Neuronal stem cell (in vitro differentiated cells): Measurements from ENCODE around the gene RND3.

ENCODE experiments used
- DNase-seq: peaks from one replicate; pipeline ENCODE4 v3.0.0-alpha.2; 2013; ENCODE audit warnings: low spot score
- H2AFZ ChIP-seq: one replicate; pipeline ENCODE4 v1.6.1; 2013; ENCODE audit warnings: mild to moderate bottlenecking, low read length, inconsistent platforms
- H2AK5ac ChIP-seq: 2 replicates; pipeline ENCODE4 v1.6.1; 2013; ENCODE audit warnings: low read depth, mild to moderate bottlenecking, inconsistent platforms, low read length, moderate library complexity, mixed read lengths
- H2BK120ac ChIP-seq: 2 replicates; pipeline ENCODE4 v1.6.1; 2013; ENCODE audit warnings: low read depth, mild to moderate bottlenecking, inconsistent platforms, low read length, moderate library complexity, mixed read lengths
- H2BK12ac ChIP-seq: one replicate; pipeline ENCODE4 v1.6.1; 2013; ENCODE audit warnings: low read length, inconsistent platforms
- H2BK15ac ChIP-seq: 2 replicates; pipeline ENCODE4 v1.6.1; 2013; ENCODE audit warnings: mild to moderate bottlenecking, low read length, inconsistent platforms, mixed read lengths
- H2BK5ac ChIP-seq: one replicate; pipeline ENCODE4 v1.6.1; 2013; ENCODE audit warnings: inconsistent platforms, mild to moderate bottlenecking, low read length, moderate library complexity
- H3K14ac ChIP-seq: one replicate; pipeline ENCODE4 v1.6.1; 2013; ENCODE audit warnings: low read length, inconsistent platforms
- H3K18ac ChIP-seq: 2 replicates; pipeline ENCODE4 v1.6.1; 2013; ENCODE audit warnings: low read length, inconsistent platforms
- H3K23ac ChIP-seq: 2 replicates; pipeline ENCODE4 v1.6.1; 2013; ENCODE audit warnings: low read depth, mild to moderate bottlenecking, mixed read lengths, low read length, inconsistent platforms; ENCODE audit not compliant: poor library complexity
- H3K27ac ChIP-seq: replicated peaks from 3 replicates; pipeline ENCODE4 v1.5.1; 2013; ENCODE audit warnings: low read length, inconsistent platforms
- H3K27me3 ChIP-seq, 3 experiments: 2 replicates each; pipeline ENCODE4 v1.6.1; 2013; ENCODE audit warnings: low read length in 3 of 3, mild to moderate bottlenecking in 2 of 3, inconsistent platforms in 1 of 3, low read depth in 1 of 3, mixed read lengths in 1 of 3, moderate library complexity in 1 of 3; ENCODE audit not compliant: control insufficient read depth in 3 of 3, insufficient read depth in 3 of 3
- H3K36me3 ChIP-seq, 2 donors: replicated peaks in 1 of 2; 2 replicates each; pipeline ENCODE4 v1.6.1; 2013; ENCODE audit warnings: low read length in 2 of 2; ENCODE audit not compliant: control insufficient read depth in 2 of 2, insufficient read depth in 2 of 2
- H3K4ac ChIP-seq: 2 replicates; pipeline ENCODE4 v1.6.1; 2013; ENCODE audit warnings: inconsistent platforms, mild to moderate bottlenecking, low read length, moderate library complexity
- H3K4me1 ChIP-seq, 2 donors: 1 replicate in 1 of 2; 2 replicates in 1 of 2; pipeline ENCODE4 v1.6.1; 2013; ENCODE audit warnings: low read length in 2 of 2, low read depth in 1 of 2; ENCODE audit not compliant: control insufficient read depth in 2 of 2, insufficient read depth in 1 of 2
- H3K4me2 ChIP-seq: one replicate; pipeline ENCODE4 v1.6.1; 2013; ENCODE audit warnings: mild to moderate bottlenecking, low read length, inconsistent platforms; ENCODE audit not compliant: insufficient read depth, poor library complexity, severe bottlenecking
- H3K4me3 ChIP-seq, 2 donors: 2 replicates each; pipeline ENCODE4 v1.5.1; 2013; ENCODE audit warnings: low read length in 2 of 2, mild to moderate bottlenecking in 2 of 2, inconsistent platforms in 1 of 2, moderate library complexity in 1 of 2
- H3K79me1 ChIP-seq: one replicate; pipeline ENCODE4 v1.6.1; 2013; ENCODE audit warnings: low read depth, mild to moderate bottlenecking, inconsistent platforms, low read length, moderate library complexity
- H3K9ac ChIP-seq: one replicate; pipeline ENCODE4 v1.6.1; 2013; ENCODE audit warnings: mild to moderate bottlenecking, low read depth, low read length, inconsistent platforms; ENCODE audit not compliant: poor library complexity
- H3K9me3 ChIP-seq, 2 donors: replicated peaks in 1 of 2; 2 replicates each; pipeline versions ENCODE3 to v1.6.1; 2013; ENCODE audit warnings: low read length in 2 of 2, mild to moderate bottlenecking in 2 of 2, inconsistent platforms in 1 of 2, low read depth in 1 of 2, mixed read lengths in 1 of 2, moderate library complexity in 1 of 2; ENCODE audit not compliant: control insufficient read depth in 2 of 2, insufficient read depth in 1 of 2
- H4K8ac ChIP-seq: one replicate; pipeline ENCODE4 v1.6.1; 2013; ENCODE audit warnings: low read depth, mild to moderate bottlenecking, inconsistent platforms, low read length, moderate library complexity
- H4K91ac ChIP-seq: one replicate; pipeline ENCODE4 v1.6.1; 2013; ENCODE audit warnings: low read length, low read depth, mild to moderate bottlenecking, inconsistent platforms; ENCODE audit not compliant: poor library complexity
- WGBS, 2 donors: extraction: QIAGEN DNeasy Blood & Tissue Kit; methylation state at CpG; one replicate each; pipeline ENCODE4 v1.1.7; 2013; ENCODE audit warnings: missing lambda C conversion rate in 2 of 2, mixed read lengths in 1 of 2; ENCODE audit not compliant: insufficient read length in 2 of 2, insufficient replicate concordance in 1 of 2; ENCODE audit errors: extremely low coverage in 2 of 2; 5-methylcytosine and 5-hydroxymethylcytosine counted together

The RND3 gene

DNA sequence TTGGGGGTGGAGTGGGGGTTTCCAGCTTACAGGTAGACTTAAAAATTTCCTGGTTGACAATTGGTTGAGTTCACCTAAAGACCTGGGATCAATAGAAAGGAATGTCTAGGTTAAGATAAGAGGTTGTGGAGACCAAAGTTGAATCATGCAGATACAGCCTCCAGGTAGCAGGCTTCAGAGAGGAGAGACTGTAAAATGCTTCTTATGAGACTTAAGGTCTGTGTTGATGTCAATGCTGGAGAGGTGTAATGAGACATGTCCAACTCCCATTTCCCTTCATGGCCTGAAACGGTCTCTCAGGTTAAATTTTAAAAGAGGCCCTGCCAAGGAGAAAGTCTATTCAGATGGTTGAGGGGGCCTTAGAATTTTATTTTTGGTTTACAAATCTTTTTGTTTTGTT lies 38.5 kb upstream of the RND3 start:
- no peak for DNase-seq

GRCh38 chr2:150522269-150522668 lies 34.8 kb upstream of the RND3 start:
- Histone ChIP-seq H3K27me3 (no peaks in the 10 kb centered on the region), H2BK5ac (no peak overlapping the region), H3K14ac (no peak overlapping the region), H3K9me3 (peaks cover 0 to 2% of the 10 kb centered on the region in 2 donors), H2AFZ (no peak overlapping the region), H2BK120ac (no peak overlapping the region), H3K23ac (no peak overlapping the region), H4K8ac (no peak overlapping the region), H3K9ac (no peak overlapping the region), H4K91ac (no peak overlapping the region), H3K18ac (no peak overlapping the region), H3K79me1 (no peaks in the 10 kb centered on the region), H3K4me1 (peaks cover 0 to 2% of the 10 kb centered on the region in 2 donors), H2BK12ac (no peak overlapping the region), H3K36me3 (no peaks in the 10 kb centered on the region), H3K4ac (no peak overlapping the region), H2BK15ac (no peak overlapping the region), H2AK5ac (no peak overlapping the region), H3K4me2 (no peak overlapping the region), H3K4me3 (no peak overlapping the region), H3K27ac (no peak overlapping the region)
- no peak for DNase-seq
- WGBS, 2 donors: no CpG with 5 or more reads among the region's 4 CpGs

More for the DNA sequence above, 38.5 kb upstream of the RND3 start:
- Histone ChIP-seq H3K23ac (no peak overlapping the region), H3K27ac (no peak overlapping the region), H2AK5ac (no peak overlapping the region), H3K9me3 (peaks cover 0 to 2% of the 10 kb centered on the region in 2 donors), H3K4ac (no peak overlapping the region), H2BK5ac (no peak overlapping the region), H2BK15ac (no peak overlapping the region), H3K4me3 (no peak overlapping the region), H4K8ac (no peak overlapping the region), H4K91ac (no peak overlapping the region), H3K4me1 (peaks cover 2 to 14% of the 10 kb centered on the region in 2 donors), H3K18ac (no peak overlapping the region), H2BK12ac (no peak overlapping the region), H3K9ac (no peak overlapping the region), H2AFZ (no peak overlapping the region), H3K4me2 (no peak overlapping the region), H3K79me1 (no peaks in the 10 kb centered on the region), H3K27me3 (no peaks in the 10 kb centered on the region), H3K36me3 (no peaks in the 10 kb centered on the region), H3K14ac (no peak overlapping the region), H2BK120ac (no peak overlapping the region)
- WGBS, 2 donors: no CpG with 5 or more reads among the region's 1 CpG

DNA sequence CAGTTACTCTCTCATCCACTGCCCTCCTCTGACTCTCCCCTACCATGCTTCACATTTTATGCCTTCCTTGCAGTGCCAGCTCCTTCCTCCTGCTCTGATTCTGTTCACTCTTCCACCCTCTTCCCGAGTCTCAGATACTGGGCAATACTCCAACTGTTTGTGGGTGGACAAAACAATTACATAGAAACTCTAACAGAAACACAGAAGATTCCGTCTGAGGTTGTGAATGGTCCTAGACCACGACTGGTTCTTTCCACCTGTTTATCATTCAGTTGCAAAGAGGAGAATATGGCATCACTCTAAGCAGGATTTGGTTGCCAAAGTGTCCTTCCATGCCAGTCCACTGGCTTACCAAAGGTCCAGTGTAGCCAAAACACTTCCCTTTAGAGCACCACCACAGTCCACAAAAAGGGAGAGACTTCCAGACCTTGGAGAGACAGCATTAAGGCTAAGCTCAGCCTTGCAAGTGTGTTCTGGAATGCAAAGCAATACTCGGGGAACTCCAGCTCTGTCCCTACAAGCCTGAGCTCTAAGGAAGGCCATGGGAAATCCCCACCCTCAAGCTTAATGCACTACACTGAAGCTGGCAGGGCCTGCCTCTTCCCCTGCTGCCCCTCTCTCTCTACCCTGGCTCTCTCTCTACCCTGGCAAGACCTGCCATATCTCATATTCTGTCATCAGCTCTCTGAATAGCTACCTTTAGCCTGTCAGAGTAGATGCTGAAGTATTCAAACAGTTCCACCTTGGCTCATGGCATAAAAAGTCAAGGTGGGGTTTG lies 33.6 kb upstream of the RND3 start:
- Histone ChIP-seq H3K4me1 (no peaks in the 10 kb centered on the region), H3K27ac (no peak overlapping the region), H3K27me3 (no peaks in the 10 kb centered on the region), H3K36me3 (no peaks in the 10 kb centered on the region), H3K23ac (no peak overlapping the region), H3K4ac (no peak overlapping the region), H4K91ac (no peak overlapping the region), H3K18ac (no peak overlapping the region), H3K9ac (no peak overlapping the region), H2AK5ac (no peak overlapping the region), H2AFZ (no peak overlapping the region), H3K4me3 (no peak overlapping the region), H3K9me3 (peaks cover 0 to 2% of the 10 kb centered on the region in 2 donors), H3K14ac (no peak overlapping the region), H2BK120ac (no peak overlapping the region), H2BK12ac (no peak overlapping the region), H2BK15ac (no peak overlapping the region), H3K4me2 (no peak overlapping the region), H4K8ac (no peak overlapping the region), H2BK5ac (no peak overlapping the region), H3K79me1 (no peaks in the 10 kb centered on the region)
- WGBS, 2 donors: no CpG with 5 or more reads among the region's 4 CpGs
- no peak for DNase-seq

DNA sequence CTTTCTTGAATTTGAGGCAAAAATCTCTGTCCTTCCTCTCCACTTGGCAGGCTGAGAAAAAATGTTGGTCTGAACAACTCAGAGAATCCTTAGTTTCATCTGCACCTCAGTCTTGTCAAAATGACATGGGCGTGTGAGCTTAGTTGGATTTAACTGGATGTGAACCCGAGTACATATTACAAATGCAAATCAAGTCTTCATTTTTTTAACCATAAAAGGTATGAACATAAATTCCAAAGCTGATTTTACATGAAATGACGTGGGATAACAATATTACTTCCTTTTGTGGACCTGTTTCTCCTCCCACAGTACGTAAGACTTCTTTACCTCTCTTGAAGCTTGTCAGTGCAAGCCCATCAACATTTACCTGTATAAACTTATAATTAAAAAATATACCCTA lies 32.6 kb upstream of the RND3 start:
- no peak overlapping the region for H2AK5ac ChIP-seq
- DNase-seq: no peak
- H3K79me1 ChIP-seq: no peaks in the 10 kb centered on the region
- no peak overlapping the region for H2BK12ac ChIP-seq
- H4K8ac ChIP-seq: no peak overlapping the region
- peaks cover 0 to 2% of the 10 kb centered on the region in 2 donors for H3K9me3 ChIP-seq
- no peak overlapping the region for H3K4me2 ChIP-seq
- H3K9ac ChIP-seq: no peak overlapping the region
- H3K23ac ChIP-seq: no peak overlapping the region
- no CpG with 5 or more reads among the region's 4 CpGs for WGBS, 2 donors
- H3K4ac ChIP-seq: no peak overlapping the region
- no peak overlapping the region for H2BK5ac ChIP-seq
- no peaks in the 10 kb centered on the region for H3K36me3 ChIP-seq
- H2BK120ac ChIP-seq: no peak overlapping the region
- no peak overlapping the region for H3K18ac ChIP-seq
- no peaks in the 10 kb centered on the region for H3K27me3 ChIP-seq
- no peaks in the 10 kb centered on the region for H3K4me1 ChIP-seq
- H3K14ac ChIP-seq: no peak overlapping the region
- H3K4me3 ChIP-seq: no peak overlapping the region
- no peak overlapping the region for H2BK15ac ChIP-seq
- no peak overlapping the region for H2AFZ ChIP-seq
- H3K27ac ChIP-seq: no peak overlapping the region
- H4K91ac ChIP-seq: no peak overlapping the region
